IPS DF 4.7 (cell line): ENCODE data around the gene MRPS18A.
A peak's percentile ranks its signal among the peaks of the same experiment; 100 is the strongest.

ENCODE experiments used
- DNase-seq: peaks from one replicate; pipeline ENCODE4 v3.0.0-alpha.2; 2013; ENCODE audit warnings: low spot score; ENCODE audit errors: extremely low read depth

Gene MRPS18A

DNA sequence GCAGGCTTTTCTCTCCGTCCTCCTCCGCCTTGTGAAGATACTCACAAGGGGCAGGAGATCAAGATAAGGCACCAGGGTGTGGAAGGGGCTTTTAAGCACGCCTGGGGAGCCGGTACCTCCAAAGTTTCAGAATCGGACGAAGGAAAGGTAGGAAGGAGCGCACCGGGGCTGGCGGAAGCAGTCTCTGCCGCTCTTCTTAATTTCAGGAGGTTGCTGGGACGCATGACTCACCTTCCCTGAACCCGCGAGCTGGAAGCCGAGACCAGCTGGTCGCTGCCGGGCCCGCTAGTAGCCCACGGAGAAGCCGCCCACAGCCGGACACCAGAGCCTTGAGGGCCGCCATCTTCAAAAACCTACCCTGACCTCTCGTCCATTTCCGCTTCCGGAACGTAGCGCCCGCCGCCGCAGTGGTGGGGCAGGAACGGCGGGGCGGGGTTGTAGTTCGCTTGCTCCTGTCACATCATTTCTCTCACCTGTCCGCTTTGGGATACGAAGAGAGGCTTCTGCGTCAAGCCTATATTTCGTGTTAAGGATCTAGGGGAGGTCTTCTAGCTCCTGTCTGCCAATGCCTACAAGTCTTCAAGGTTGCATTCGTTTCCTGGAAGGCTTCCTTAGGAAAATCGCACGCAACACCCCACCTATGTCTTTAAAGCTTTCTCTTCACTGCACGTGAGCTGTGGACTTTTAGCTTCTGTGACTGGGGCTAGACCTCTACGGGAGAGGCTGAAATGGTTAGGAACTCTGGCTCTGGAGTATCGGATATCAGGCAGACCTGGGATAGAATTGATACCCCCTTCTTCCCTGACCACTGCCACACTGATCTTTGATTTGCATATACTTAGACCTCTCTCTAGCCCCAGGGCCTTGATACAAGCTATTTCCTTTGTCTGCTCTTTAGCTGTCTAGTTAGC, at the start of gene MRPS18A:
Gene MRPS18A, minus strand, starts transcription at position 355 of the 911 bp plus-strand sequence. Its CDS starts 12 bp downstream, at position 343.
- no peak for DNase-seq

DNA sequence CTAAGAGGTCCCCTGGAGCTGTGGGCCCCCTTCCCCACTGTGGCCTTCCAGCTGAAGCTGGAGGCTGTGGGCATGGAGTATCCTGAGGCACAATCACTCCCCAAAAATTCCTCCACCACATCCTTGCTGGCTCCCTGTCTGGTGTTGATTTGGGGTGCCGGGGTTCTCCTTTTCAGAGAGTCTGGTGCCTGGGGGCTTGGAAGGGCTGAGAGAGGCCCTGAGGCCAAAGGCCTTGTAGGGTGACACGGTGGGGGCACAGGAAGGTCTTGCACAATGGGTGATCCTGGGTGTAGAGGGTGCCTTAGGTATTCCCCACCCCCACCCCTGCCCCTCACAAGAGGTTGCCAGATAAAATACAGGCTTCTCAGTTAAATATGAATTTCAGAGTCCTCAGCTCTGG, 49.3 kb upstream of the MRPS18A start:
- no peak for DNase-seq

DNA sequence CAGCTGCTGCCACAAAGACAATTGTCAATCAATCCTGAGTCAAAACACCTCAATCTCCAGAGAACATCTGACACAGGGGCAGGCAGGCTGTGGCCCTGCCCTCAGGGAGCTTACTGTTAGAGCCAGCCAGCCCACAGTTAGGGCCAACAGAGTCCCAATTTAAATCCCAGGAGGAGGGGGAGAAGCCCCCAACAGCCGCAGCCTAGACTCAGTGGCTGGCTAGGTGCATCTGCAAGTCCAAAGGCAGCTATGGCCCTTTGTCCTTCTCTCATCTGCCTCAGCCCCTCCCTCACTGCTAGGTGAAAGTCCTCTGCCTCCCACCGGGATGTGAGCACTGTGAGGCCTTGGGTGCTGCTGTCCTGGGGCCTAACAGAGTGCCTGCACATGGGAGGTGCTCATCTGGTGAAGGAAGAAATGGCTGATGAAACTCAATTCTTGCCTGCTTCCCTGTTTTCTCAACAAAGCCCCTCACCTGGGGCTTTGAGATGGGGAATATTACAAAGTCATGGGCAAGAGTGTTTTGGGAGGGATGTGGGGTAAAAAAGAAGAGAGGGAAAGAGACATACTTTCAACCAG, 48.7 kb upstream of the MRPS18A start:
- no peak for DNase-seq

DNA sequence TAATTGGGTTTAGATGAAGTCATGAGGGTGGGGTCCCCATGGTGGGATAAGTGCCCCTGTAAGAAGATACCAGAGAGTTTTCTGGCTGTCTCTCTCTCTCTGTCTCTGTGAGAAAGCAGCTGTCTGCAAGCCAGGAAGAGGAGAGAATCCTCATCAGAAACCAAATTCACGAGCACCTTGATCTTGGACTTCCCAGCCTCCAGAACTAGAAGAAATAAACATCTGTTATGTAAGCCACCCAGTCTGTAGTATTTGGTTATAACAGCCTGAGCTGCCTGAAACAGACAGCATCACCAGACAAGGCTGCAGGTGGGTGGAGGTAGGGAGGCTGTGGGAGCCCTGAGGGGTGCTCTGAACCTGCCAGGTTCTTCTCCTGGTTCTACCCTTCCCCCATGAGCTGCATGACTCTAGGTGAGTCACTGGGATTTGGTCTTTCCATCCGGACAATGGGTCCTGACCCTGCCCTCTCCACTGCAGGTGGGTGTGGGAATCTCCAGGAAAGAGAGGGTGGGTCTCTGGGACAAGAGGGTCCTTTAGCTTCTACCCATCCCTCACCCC, 48.1 kb upstream of the MRPS18A start:
- no peak for DNase-seq

DNA sequence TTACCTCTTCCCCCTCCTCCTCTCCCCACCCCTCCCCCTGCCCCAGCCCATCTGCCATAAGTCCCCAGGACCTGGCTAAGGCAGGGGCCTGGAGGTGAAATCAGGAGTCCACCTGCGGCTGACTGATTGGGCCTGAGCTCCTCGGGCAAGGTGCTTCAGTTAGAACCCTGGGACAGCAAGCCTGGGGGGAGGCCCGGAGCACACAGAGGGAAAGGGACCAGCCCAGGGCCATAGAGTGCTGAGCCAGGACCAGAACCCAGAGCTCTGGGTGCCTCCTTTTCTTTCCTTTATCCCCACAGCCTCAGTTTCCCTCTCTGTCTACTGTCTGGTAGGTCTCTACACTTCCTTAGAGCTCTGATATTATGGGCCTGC, 46.7 kb upstream of the MRPS18A start:
- no peak for DNase-seq

DNA sequence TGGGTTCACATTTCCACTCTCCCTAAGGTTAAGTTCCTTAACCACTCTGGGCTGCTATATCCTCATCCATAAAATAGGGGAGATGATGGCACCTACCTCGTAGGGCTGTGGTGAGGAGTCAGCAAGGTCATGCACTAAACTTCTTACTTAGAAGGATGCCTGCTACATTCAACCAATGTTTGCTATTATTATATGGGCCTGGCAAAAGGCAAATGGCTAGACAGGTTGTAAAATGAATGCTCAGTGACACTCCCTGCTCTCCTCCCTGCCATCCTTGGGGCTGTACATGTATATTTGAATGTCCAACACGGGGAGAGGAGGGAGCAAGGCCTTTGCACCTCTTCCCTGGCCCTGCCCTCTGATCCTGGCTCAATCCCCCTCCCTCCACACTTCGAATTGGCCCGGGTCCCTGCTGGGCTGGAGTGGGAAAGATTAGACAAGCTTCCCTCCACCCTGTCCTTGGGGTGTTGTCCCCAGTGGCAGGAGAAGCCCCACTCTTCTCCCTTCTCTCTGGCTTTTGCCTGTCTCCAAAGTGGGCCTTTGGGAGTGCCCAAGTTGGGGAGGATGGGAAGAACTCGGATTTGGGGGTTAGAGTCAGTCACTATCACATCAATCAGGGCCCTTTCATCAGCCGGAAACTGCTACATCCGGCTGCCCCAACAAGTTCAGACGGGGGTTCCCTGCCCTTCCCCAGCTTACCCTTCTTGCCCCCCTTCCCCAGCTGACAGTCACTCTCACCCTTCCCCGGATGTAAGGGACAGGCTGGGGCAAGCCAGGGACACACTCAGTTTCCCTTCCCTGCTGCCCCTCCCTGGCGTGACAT, 46.1 kb upstream of the MRPS18A start:
- no peak for DNase-seq

DNA sequence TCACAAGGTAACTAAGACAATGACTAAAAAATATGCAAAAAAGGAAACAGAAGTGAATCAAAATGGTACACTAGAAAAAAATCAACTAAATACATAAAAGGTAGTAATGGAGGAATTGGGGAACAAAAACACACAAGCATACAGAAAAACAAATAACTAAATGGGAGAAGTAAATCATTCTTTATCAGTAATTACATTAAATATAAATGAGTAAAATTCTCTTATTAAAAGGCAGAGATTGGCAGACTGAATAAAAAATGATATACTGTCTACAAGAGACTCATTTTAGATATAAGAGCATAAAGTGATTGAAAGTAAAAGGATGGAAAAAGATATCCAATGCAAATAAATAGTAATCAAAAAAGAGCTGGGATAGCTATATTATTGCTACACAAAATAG, 43.0 kb upstream of the MRPS18A start:
- DNase-seq, result no peak

DNA sequence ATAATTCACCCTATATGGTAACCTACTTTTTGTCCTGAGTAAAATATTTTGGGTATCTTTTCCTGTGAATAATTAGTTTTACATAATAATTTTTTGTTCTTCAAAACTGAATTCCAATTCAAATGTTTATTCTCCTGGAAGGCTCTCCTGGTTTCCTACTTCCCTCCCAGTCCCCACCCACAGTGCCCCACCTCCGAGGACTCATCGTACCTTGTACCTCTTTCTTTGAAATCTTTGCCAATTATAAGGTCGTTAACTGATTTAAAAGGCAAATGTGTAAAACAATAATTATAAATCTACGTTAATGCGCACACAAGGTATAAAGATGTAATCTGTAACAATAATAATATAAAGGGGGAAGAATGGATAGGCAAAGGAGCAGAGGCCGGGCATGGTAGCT, 41.9 kb upstream of the MRPS18A start:
- no peak for DNase-seq

DNA sequence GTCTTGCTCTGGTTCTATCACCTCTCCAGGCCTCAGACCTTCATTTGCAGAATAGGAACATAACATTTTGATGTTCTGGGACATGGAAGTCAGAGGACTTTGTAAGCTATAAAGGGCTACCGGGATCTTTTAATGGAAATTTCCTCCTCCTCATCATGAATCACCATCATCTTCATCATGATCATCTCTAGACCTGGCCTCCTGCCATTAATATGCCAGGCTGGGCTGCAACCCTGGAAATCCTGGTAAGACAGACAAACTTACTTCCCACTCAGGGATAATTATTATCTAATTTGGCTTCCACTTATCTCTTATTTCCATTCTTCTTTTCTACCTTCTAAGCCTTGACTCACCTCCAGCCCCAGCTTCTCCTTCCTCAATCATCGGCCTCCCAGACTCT, 41.0 kb upstream of the MRPS18A start:
- no peak for DNase-seq

DNA sequence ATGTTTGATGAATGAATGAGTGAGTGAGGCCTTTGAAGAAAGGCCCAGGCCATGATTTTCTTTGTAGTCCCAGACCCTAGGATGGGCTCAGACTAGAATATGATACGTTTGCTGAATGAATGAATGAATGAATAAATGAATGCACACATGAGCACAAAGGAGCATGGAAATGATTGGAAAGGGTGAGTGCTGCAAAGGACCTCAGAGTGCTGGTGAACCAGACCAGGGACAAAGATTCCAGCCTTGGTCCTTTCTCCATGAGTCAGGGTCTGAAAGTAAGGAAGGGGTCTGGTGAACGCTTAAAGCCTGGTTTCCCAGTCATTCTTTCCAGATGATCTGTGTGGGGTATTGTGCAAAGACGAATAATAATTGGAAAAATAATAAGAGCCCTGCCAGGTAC, 40.0 kb upstream of the MRPS18A start:
- DNase-seq, result no peak

DNA sequence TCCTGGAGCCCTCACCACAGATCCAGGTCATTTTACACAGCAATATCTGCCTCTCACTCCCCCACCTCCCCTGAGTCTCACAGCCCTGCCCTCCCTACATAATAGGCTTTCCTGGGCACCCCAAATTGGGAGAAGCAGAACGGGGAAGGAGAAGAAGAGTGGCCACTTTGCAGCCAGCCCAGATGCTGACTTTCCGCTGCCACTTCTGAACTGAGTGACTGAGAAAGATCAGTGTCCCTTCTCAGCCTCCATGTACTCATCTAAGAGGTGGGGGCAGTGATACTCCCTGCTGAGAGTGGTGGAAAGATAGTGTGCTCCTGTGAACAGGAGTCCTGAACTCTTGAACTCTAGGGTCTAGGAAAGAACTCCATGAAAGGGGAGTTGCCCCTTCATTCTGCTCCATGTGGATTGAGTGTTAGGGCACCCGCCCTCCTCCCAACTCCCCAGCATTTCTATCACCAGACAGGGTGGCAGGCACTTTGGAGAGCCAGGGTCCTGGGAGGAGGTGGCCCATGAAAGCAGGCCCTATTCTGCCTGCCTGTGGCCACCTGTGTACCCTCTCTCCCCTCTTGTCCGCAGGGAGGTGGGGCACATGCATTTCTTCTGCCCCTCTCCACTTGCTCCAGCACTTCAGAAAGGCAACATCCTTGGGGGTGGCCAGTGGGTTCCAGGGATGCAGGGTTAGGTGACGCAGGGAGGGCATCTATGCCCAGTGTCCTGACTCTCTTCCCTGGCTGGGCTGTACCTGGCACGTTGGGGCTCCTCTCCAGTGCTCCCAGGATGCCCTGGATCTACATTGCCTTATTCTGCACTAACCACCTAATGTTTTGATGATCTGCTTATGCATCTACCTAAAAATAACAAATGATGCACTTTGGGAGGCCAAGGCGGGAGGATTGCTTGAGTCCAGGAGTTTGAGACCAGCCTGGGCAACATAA, 38.3 kb upstream of the MRPS18A start:
- DNase-seq, result no peak

DNA sequence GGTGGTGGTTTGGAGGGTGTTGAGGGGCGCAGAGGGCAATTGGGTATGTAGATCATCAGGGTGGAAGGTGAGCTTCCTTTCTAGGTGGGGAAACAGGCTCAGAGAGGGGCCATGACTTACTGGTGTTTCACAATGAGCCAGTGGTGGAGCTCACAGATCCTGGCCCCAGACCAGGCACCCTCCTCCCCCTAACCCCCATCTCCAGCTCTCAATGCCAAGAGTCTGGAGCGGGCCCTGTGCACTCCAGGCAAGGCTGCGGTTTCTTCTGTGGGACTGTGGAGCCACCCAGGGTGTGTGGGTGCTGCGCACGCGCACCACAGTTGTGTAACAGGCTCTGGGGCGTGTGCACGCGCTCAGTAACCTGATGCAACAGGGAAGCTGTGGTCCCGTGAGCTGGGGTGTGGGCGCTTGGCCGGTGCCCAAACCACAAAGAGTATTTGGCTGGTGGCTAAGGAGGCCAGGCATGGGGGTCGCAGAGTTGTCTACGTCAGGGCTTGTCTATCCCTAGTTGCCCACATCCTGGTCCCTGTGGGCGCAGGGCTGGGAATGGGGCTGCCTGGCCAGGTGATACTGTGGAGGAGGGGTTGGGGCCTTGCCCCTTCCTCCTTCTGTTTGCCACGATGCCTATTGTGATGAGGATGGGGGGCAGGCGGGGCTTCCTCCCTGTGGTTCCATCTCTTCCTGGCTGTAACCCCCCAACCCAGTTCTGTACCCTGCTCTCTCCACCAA, 37.5 kb upstream of the MRPS18A start:
- no peak for DNase-seq

DNA sequence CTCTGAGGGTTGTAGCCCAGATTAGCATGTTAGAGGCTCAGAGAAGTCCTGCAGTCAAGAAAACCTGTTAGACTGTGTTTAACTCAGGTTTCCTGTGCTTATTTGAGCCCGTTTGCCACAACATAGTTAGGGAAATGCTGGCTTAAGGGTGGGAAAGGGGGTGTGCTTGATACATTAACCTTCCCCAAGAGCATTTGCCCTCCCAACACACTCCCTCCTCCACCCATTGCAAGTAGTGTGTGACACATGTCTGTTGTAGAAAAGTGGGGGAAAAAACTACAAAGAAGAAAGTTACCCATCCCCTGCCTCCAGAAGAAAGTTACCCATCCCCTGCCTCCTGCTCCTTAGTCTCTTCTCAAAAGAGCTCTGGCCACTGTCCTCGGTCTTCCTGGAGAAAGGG, 36.8 kb upstream of the MRPS18A start:
- DNase-seq, result no peak

DNA sequence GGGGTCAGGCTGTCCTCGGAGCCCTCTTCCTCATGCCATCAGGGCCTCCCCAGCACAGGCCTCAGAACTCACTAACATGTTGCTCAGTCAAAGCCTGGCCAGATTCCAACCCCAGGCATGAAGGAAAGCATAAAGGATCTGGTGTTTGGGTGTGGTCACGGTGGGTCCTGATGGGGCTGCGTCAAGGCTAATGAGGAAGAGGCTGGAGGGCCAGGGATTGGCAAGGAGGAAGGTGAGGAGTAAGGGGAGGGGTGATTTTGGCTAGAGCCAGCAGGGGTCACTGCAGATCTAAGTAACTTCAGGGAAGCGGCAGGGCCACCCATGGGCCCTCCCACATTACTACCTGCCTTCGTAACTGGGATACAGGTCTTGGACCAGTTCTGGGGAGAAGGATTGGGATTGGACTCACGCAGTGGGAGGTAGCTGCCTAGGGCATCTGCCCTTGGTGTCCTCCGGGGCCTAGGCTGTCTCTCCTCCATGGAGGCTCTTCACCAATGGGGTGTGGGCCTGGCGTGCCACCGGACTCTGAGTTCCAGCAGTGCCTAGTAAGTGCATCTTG, 36.2 kb upstream of the MRPS18A start:
- peak; percentile 68 for DNase-seq

DNA sequence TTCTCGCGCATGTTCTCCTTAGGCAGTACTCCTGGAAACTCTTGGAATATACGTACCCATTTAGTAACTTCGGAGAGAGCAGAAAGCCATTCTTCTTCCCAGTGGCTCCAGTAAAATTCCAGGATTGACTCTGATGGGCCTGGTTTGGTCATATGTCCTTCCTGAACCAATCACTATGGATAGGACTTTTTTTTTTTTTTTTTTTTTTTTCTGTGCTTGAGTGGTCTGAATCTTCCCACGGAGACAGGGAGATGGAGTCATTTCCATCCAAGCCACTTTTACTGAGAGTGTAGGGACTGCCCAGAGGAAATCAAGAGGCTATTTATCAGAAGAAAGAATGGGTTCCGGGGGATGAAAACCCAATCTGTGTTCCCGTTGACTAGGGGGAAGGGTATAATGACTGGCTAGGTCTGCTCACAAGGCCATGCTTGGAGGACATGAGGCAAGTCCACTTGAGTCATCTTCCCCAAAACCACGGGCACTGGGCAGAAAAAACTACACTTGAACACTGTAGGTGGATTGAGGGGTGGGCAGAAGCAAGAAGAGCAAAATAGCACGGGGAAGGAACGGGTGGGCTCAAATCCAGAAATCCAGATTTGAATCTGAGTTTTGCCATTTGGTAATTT, 35.4 kb upstream of the MRPS18A start:
- no peak for DNase-seq

DNA sequence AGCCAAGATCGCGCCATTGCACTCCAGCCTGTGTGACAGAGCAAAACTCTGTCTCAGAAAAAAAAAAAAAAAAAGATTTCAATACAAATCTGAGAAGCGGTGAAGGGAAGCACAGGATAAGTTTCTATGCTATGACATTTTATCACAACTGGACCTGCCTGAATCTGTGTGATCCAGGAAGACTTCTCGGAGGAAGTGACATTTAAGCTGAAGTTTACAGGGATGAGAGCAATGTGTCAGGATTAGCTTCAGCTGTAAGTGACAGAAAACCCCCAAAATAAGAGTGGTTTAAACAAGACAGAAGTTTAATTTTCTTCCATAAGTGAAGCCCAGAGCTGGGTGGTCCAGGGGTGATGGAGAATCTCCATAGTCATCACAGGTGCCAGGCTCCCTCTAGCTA, 33.4 kb upstream of the MRPS18A start:
- DNase-seq, result no peak

DNA sequence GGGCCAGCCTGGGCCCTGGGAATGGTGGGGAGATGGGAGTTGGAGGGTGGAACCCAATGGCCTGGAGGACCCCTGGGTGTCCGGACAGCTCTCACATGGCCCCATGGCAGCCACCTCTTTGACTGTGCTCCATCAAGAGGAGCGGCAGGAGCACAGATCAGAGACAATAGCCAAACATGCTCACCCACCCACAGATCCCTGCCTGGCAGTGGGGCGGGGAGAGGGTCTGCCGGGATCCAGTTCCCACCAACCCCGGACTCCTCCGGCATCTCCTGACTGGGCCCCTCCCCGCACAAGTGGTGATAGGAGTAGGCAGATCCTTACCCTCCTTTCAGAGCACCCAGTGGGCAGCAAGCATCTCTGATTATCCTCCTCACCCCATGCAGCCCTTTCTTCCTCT, 31.9 kb upstream of the MRPS18A start:
- DNase-seq, result no peak

DNA sequence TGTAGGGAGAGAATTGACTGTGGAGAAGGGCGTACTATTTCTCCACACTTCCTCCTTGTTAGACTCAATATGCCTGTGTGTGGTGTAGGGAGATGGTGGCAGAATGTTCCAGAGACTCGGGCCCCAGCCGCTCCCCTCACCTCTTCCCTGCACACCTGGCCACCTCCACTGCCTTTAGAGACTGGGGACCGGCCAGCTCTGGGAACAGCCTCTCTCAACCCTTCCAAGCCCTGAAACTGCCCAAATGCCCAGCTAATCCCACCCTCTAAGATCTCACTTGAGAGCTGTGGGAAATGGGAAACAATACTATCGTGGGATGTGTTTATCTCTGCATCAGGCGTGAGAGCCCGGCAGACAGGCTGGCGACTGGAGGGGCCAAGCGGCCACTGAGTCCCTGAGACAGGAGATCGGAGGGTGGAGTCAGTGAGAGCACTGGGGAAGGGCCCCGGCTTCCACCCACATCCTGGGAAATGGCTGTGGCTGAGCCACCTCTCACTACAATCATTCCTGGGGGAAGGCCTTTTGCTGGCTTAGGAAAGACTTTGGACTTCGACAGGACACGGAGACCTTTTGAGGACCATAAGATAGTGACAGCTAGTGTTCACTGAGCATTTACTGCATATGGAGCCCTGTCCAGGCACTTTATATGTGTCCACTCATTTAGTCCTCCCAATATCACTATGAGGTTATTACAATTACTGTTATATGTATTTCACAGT, 31.0 kb upstream of the MRPS18A start:
- DNase-seq, result no peak

DNA sequence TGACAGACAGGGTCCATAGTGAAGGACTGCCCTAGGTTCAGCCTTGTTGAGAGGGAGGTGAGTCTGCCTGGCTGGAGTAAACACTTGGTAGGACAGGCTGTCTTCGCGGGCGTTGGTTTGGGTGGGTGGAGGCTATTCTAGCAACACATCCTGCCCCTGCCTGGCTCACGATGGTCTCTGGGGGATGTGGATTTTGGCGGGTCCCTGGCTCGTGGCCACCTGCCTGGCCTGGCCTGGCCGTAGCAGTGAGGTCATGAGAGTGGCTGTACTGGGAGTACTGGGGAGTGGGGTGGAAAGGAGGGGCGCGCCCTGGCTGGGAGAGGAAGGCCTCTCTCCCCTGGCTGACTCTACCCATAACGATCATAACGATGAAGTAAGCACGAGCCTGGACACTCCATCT, 30.2 kb upstream of the MRPS18A start:
- no peak for DNase-seq
